NOMO-1 treated with dmso at 0.1 percent for 144 hours (cell line): ENCODE measurements around the gene ATL1.
"Not testable (repeated sequence)": the region's sequence is repeated elsewhere in the genome, so short reads cannot be mapped to it uniquely, and the experiment has no call there.

Experiments used
- DNase-seq: peaks from one replicate; lab custom pipeline; 2025; ENCODE audit not compliant: unreplicated experiment; lab: John Stamatoyannopoulos, UW

The ATL1 gene

GRCh38 chr14:50649691-50650090 lies 89.7 kb downstream of the ATL1 start:
- no peak for DNase-seq

DNA sequence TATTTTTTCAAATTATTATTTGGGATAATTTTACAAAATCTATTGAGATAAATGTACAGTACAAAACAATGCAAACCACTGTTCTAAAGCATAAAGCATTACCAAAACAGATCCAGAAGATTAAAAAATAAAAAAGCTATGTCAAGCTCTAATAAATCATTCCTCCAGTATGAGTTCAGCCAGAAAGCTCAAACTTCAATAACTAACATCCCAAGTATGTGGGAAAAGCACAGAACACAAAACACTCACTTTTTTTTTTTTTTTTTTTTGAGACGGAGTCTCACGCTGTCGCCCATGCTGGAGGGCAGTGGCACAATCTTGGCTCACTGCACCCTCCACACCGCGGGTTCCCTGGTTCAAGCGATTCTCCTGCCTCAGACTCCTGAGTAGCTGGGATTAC lies 96.8 kb downstream of the ATL1 start:
- DNase-seq: no peak

DNA sequence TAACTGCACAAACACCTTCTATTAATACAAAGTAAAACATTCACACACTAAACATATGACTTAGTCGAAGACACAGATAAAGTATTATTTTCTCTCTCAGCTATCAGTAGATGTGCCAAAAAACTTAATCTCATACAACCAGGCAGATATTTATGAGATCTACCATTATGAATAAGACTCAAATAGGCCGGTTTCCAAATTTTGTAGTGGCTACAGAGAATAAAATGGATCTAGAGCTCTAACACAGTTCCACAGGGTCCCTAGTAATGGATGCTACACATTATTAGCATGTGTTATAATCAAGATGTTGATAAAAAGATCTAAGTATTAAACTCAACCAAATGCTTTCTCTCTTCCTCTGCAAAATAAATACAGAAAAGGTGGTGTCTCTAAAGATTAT lies 97.8 kb downstream of the ATL1 start:
- no peak for DNase-seq

- DNase-seq: no peak
Measured at GRCh38 chr14:50658203-50658602, 98.3 kb downstream of the ATL1 start.

DNA sequence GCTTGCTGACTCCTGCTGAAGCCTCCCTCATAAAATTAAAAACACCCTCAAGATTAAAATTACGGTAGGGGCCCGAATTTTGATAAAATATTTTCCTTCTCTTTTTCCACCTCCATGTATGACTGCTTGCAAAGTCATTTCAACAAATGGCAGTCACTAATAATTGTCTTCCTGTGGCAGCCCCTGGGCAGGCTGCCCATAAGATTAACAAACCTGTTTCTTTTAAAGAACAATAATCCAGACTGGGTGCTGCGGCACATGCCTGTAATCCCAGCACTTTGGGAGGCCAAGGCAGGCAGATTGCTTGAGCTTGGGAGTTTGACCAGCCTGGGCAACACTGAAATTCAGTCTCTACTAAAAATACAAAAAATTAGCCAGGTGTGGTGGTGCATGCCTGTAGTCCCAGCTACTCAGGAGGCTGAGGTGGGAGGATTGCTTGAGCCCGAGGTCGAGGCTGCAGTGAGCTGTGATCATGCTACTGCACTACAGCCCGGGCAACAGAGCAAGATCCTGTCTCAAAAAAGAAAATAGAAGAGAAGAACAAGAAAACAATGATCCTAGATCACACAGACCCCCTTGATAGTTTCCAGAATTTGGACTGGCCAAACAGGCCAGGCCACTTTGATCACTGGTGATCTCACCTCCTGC lies 99.5 kb downstream of the ATL1 start:
- DNase-seq: no peak

DNA sequence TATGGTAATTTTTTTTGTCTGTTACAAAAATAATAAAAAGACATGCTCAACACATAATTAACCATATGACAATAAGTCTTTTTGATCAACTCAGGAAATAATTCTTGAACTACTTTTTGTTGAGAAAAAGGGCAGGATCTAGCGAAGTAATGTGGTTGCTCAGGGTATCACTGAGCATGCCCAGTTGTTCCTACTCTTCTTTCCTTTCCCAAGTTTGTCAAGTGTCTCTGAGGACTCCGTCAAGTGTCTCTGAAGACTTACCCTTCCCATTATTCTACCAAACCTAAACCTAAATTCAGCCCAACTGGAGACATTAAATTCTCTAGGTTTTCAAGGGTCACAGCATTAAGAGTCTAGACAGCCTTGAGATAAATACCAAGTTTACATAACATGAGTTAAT lies 104.6 kb downstream of the ATL1 start:
- DNase-seq: not testable (repeated sequence)

- DNase-seq: not testable (repeated sequence)
Measured at GRCh38 chr14:50665300-50665699, 105.4 kb downstream of the ATL1 start.

- no peak for DNase-seq
Measured at GRCh38 chr14:50666772-50667683, 107.1 kb downstream of the ATL1 start.

DNA sequence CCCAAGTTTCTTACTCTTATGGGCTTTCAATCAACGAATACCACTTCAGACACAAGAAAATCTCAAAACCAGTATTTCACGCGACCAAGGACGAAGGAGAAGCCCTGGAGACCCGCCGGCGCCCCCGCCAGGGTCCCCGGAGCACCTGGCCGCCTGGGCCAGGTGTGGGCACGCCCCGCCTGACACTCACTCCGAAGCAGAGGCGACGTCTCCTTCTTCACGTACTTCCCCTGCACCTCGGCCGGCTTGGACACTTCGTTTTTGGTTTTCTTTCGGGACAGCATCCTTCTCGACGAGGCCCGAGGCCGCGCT lies 107.7 kb downstream of the ATL1 start:
- DNase-seq: no peak

- no peak for DNase-seq
Measured at GRCh38 chr14:50667996-50668825, 108.3 kb downstream of the ATL1 start, which contains the start of gene SAV1. Gene SAV1 (minus strand): TSS chr14:50668306. CDS start chr14:50667967, 339 bp downstream.

GRCh38 chr14:50668826-50669143 lies 108.8 kb downstream of the ATL1 start:
- no peak for DNase-seq

DNA sequence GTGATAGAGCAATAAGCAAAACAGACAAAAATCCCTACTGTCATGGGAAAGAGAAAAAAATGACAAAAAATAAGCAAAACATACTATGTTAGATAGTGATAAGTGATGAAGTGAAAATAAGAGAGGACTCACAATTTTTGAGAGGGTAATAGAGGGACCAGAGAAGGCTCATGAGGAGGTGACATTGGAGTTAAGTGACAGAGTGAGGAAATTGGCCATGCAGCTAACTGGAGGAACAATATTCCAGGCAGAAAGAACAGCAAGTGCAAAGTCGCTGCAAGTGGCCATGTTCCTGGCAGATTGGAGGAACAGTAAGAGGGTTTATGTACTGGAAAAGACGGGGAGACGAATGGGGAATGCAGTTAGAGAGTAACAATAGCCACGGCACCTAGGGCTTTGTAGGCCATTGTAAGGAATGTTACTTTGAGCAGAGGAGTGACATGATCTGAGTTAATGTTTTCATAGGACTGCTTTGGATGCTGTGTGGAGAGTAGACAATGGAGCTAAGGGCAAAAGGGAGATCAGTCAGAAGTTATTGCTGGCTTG lies 109.6 kb downstream of the ATL1 start:
- no peak for DNase-seq

- DNase-seq: no peak
Measured at GRCh38 chr14:50670196-50670865, 110.4 kb downstream of the ATL1 start.

DNA sequence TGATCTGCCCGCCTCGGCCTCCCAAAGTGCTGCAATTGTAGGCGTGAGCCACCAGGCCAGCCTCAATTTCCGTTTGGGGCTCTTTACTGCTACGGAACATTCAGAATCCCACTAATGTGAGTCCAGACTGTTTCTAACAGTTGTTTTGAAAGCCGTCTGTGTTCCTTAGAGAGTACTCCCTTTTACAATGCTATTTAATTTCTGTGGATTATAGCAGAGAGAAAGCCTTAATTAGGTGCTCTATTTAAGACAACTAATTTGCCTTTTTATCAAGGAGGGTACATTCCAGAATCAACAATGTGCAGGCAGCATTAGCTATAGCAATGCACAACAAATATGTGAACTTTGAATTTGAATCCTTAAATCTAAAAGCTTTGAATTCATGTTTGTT lies 110.9 kb downstream of the ATL1 start:
- DNase-seq: no peak

GRCh38 chr14:50675597-50675996 lies 115.7 kb downstream of the ATL1 start:
- DNase-seq: no peak

DNA sequence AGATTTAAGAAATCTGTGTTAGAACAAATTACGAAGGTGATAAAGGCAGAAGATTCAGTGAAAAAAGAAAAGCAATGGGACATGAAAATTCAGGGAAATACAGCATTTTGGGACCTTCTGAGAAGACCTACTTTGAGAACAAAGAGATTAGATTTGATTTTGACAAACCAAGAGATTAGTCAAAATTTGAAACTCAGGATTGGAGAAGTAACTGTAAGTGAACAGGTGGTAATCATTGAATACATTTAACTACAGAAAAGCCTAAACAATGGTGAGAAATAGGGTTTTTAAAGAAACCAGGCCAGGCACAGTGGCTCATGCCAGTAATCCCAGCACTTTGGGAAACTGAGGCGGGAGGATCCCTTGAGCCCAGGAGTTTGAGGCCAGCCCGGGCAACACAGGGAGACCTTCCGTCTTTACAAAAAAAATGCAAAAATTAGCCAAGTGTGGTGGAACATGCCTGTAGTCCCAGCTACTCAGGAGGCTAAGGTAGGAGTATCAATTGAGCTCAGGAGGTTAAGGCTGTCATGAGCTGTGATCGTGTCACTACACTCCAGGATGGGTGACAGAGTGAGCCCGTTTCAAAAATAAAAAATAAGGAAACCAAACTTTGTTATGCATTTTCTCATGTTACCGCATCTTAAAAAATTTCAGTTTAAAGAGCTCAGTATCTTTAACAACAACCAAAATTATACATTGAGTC lies 117.0 kb downstream of the ATL1 start:
- no peak for DNase-seq

GRCh38 chr14:50677527-50678063 lies 117.7 kb downstream of the ATL1 start:
- DNase-seq: peak; percentile 14

GRCh38 chr14:50678163-50678562 lies 118.2 kb downstream of the ATL1 start:
- DNase-seq: no peak

DNA sequence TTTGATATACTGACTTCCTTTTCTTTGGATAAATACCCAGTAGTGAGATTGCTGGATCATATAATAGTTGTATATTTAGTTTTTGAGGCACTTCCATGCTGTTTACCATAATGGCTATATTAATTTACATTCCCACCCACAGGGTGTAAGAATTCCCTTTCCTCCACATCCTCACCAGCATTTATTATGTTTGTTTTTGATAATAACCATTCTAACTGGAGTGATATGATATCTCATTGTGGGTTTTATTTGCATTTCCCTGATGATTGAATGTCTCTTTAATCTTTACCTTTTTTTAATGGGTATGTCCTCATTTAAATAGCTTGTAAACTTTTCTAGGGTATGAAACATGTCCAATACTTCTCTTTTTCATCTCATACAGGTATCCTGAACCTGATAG lies 119.7 kb downstream of the ATL1 start:
- no peak for DNase-seq
